Dermis microvascular lymphatic vessel endothelial cell (primary cell): ENCODE measurements around the gene BRPF1. TPM values are rescaled to one million over a fixed set of nuclear protein-coding genes. Genes with fewer than 3 reads are reported as not detected.

Experiments
- DNase-seq, 2 donors: peaks; one replicate each; pipeline versions ENCODE4 v3.0.0 to v3.0.0-alpha.2; 2010; ENCODE audit warnings: low read depth in 2 of 2
- total RNA-seq: library from RNA; depleted of rRNA; stranded (reverse); fragments of >200 nt; gene quantifications from 2 replicates; pipeline ENCODE4 v1.2.1, GENCODE V29; 2014

Gene BRPF1
- total RNA-seq, 1 donor from 2014 or later: 12.2 TPM

GRCh38 chr3:9791127-9791526, 59.6 kb downstream of the BRPF1 start:
- DNase-seq: no peak

- DNase-seq: no peak
Measured at GRCh38 chr3:9791790-9792404, 60.4 kb downstream of the BRPF1 start.

GRCh38 chr3:9792405-9793160, 61.0 kb downstream of the BRPF1 start, which contains the start of the genes ARPC4 and TADA3:
ARPC4 (plus strand) TSS chr3:9793082; CDS start chr3:9793122, 40 bp downstream.
TADA3 (minus strand) TSS chr3:9792473; CDS start chr3:9791466, 1,007 bp downstream.
- DNase-seq: peak; percentile 93 to 96

GRCh38 chr3:9793161-9793781, 61.7 kb downstream of the BRPF1 start:
- peak in 1 of 2 donors; percentile 63 for DNase-seq

- DNase-seq: no peak
Measured at GRCh38 chr3:9794400-9794799, 62.9 kb downstream of the BRPF1 start.

- DNase-seq: no peak
Measured at GRCh38 chr3:9795207-9795606, 63.7 kb downstream of the BRPF1 start.

GRCh38 chr3:9797196-9797945, 65.8 kb downstream of the BRPF1 start:
- DNase-seq: no peak

Other genes starting within 250 kb of the BRPF1 start
- gene LHFPL4, start 177.9 kb upstream of the BRPF1 start, total RNA-seq: under 0.01 TPM in 2 replicates
- gene MTMR14, start 82.2 kb upstream of the BRPF1 start, total RNA-seq: 57.0 and 62.8 TPM in 2 replicates
- gene CPNE9, start 27.9 kb upstream of the BRPF1 start, total RNA-seq: not detected in 2 replicates
- 14.9 and 17.2 TPM in 2 replicates for gene OGG1, start 18.2 kb downstream of the BRPF1 start, total RNA-seq
- gene CAMK1, start 38.2 kb downstream of the BRPF1 start, total RNA-seq: 24.7 and 33.1 TPM in 2 replicates
- gene TADA3, start 60.7 kb downstream of the BRPF1 start, total RNA-seq: 23.7 and 26.2 TPM in 2 replicates
- gene ARPC4, start 61.3 kb downstream of the BRPF1 start, total RNA-seq: 251 and 317 TPM in 2 replicates
- 4.1 and 7.6 TPM in 2 replicates for gene TTLL3, start 78.5 kb downstream of the BRPF1 start, total RNA-seq
- 16.7 and 22.6 TPM in 2 replicates for gene RPUSD3, start 112.3 kb downstream of the BRPF1 start, total RNA-seq
- not detected in 2 replicates for gene CIDEC, start 148.5 kb downstream of the BRPF1 start, total RNA-seq
- gene JAGN1, start 158.9 kb downstream of the BRPF1 start, total RNA-seq: 25.0 and 31.7 TPM in 2 replicates
- 0.13 TPM in 2 replicates for gene IL17RE, start 171.1 kb downstream of the BRPF1 start, total RNA-seq
- gene IL17RC, start 185.4 kb downstream of the BRPF1 start, total RNA-seq: 16.9 and 25.3 TPM in 2 replicates
- gene CRELD1, start 202.1 kb downstream of the BRPF1 start, total RNA-seq: 22.0 and 33.5 TPM in 2 replicates
- 0.51 and 0.63 TPM in 2 replicates for gene PRRT3, start 220.7 kb downstream of the BRPF1 start, total RNA-seq